GM13977 (cell line): Measurements from ENCODE around the gene ASS1.

Experiments
- DNase-seq: peaks from one replicate; pipeline ENCODE4 v3.0.0; 2012; ENCODE audit warnings: low spot score
- CTCF ChIP-seq: IDR thresholded peaks from 2 replicates; pipeline ENCODE4 v1.5.1; 2012; ENCODE audit warnings: mild to moderate bottlenecking, control low read depth; ENCODE audit not compliant: insufficient read depth; ENCODE audit errors: extremely low read depth, missing control alignments
- in situ Hi-C: fragments of 300-500 bp; cut with MboI; formaldehyde crosslinking; loops from one replicate; pipeline ENCODE4 v1.12.0; 2022; ENCODE audit warnings: low sequenced_read_pairs, low pct_unique_long_range_greater_than_20kb, mixed read lengths, inconsistent platforms; ENCODE audit not compliant: unreplicated experiment

ASS1 gene

GRCh38 chr9:130453487-130453886 lies 8.7 kb downstream of the ASS1 start:
- in situ Hi-C loops = loop anchor here (10.0 kb wide), 1 partner anchor 231 kb away; no protein-coding TSS in a partner anchor
- DNase-seq = no peak
- no peak for TF ChIP-seq CTCF

GRCh38 chr9:130454096-130454811 lies 9.5 kb downstream of the ASS1 start:
- TF ChIP-seq CTCF = no peak
- in situ Hi-C loops = loop anchor here (10.0 kb wide), 1 partner anchor 231 kb away; no protein-coding TSS in a partner anchor
- no peak for DNase-seq

GRCh38 chr9:130454812-130455325 lies 10.1 kb downstream of the ASS1 start:
- TF ChIP-seq CTCF = no peak
- in situ Hi-C loops = loop anchor here (10.0 kb wide), 1 partner anchor 230 kb away; no protein-coding TSS in a partner anchor
- DNase-seq = no peak

- in situ Hi-C loops = loop anchor here (10.0 kb wide), 1 partner anchor 227 kb away; no protein-coding TSS in a partner anchor
- DNase-seq = no peak
- no peak for TF ChIP-seq CTCF
Measured at GRCh38 chr9:130458027-130458803, 13.5 kb downstream of the ASS1 start.

- DNase-seq = no peak
- no peak for TF ChIP-seq CTCF
- in situ Hi-C loops = loop anchor here (10.0 kb wide), 1 partner anchor 226 kb away; no protein-coding TSS in a partner anchor
Measured at GRCh38 chr9:130458804-130459067, 14.0 kb downstream of the ASS1 start.

GRCh38 chr9:130459151-130459550 lies 14.4 kb downstream of the ASS1 start:
- TF ChIP-seq CTCF = no peak
- DNase-seq = no peak
- in situ Hi-C loops = loop anchor here (10.0 kb wide), 1 partner anchor 226 kb away; no protein-coding TSS in a partner anchor
